Fibroblast of lung (primary cell): Measurements from ENCODE around the gene SENP5. TPM values are rescaled to one million over a fixed set of nuclear protein-coding genes. Genes with fewer than 3 reads are reported as not detected.
"Not testable (repeated sequence)": the region's sequence is repeated elsewhere in the genome, so short reads cannot be mapped to it uniquely, and the experiment has no call there.

Experiments used
- DNase-seq, 2 donors: peaks; one replicate each; pipeline versions ENCODE4 v3.0.0 to v3.0.0-alpha.2; 2010; ENCODE audit warnings: low read depth in 2 of 2
- H2AFZ ChIP-seq: 2 replicates; pipeline ENCODE4 v1.5.1; 2012; ENCODE audit warnings: low read length, control low read depth, inconsistent platforms
- H3K27ac ChIP-seq: 2 replicates; pipeline ENCODE4 v1.5.1; 2011; ENCODE audit warnings: low read length, control low read depth; ENCODE audit not compliant: insufficient read depth
- H3K27me3 ChIP-seq: 2 replicates; pipeline ENCODE4 v1.5.1; 2011; ENCODE audit warnings: mild to moderate bottlenecking, low read length; ENCODE audit not compliant: control insufficient read depth, insufficient read depth
- H3K36me3 ChIP-seq: 2 replicates; pipeline ENCODE4 v1.5.1; 2011; ENCODE audit warnings: low read length; ENCODE audit not compliant: control insufficient read depth, insufficient read depth
- H3K4me1 ChIP-seq: 2 replicates; pipeline ENCODE4 v1.5.1; 2011; ENCODE audit warnings: low read length; ENCODE audit not compliant: control insufficient read depth, insufficient read depth; ENCODE audit errors: extremely low read depth
- H3K4me2 ChIP-seq: 2 replicates; pipeline ENCODE4 v1.5.1; 2011; ENCODE audit warnings: low read length, control low read depth; ENCODE audit not compliant: insufficient read depth; ENCODE audit errors: extremely low read depth
- H3K4me3 ChIP-seq, 4 experiments: fragments of 200-600 bp in 1 of 4; sonication (generic) in 1 of 4; replicated peaks in 1 of 4; 2 replicates each; pipeline ENCODE4 v1.5.1; 2011 to 2016; ENCODE audit warnings: low read length in 4 of 4, low read depth in 3 of 4, mild to moderate bottlenecking in 3 of 4, control low read depth in 2 of 4, inconsistent platforms in 1 of 4, mixed read lengths in 1 of 4; ENCODE audit not compliant: insufficient read depth in 1 of 4; ENCODE audit errors: control extremely low read depth in 1 of 4
- H3K79me2 ChIP-seq: 2 replicates; pipeline ENCODE4 v1.5.1; 2012; ENCODE audit warnings: mild to moderate bottlenecking, low read length, inconsistent platforms; ENCODE audit not compliant: control insufficient read depth, insufficient read depth
- H3K9ac ChIP-seq: 2 replicates; pipeline ENCODE4 v1.5.1; 2011; ENCODE audit warnings: mild to moderate bottlenecking, low read length, control low read depth; ENCODE audit not compliant: insufficient read depth
- H3K9me3 ChIP-seq: 2 replicates; pipeline ENCODE4 v1.5.1; 2012; ENCODE audit warnings: low read depth, low read length; ENCODE audit not compliant: control insufficient read depth, insufficient read depth
- H4K20me1 ChIP-seq: 2 replicates; pipeline ENCODE4 v1.5.1; 2011; ENCODE audit warnings: low read length; ENCODE audit not compliant: control insufficient read depth, insufficient read depth; ENCODE audit errors: extremely low read depth
- CTCF ChIP-seq, 2 donors: IDR thresholded peaks in 1 of 2; conservative IDR thresholded peaks in 1 of 2; 1 replicate in 1 of 2; 2 replicates in 1 of 2; pipeline ENCODE4 v1.5.1; 2011 to 2012; ENCODE audit warnings: low read length in 2 of 2, control low read depth in 1 of 2, inconsistent platforms in 1 of 2, low read depth in 1 of 2, mild to moderate bottlenecking in 1 of 2
- EZH2 ChIP-seq: IDR thresholded peaks from 2 replicates; pipeline ENCODE4 v1.5.1; 2012; ENCODE audit warnings: low read length, control low read depth, mild to moderate bottlenecking; ENCODE audit errors: missing control alignments
- polyA minus RNA-seq: library from RNA; depleted of rRNA, polyadenylated mRNA; stranded (reverse); fragments of >200 nt; gene quantifications from 2 replicates; pipeline ENCODE4 v1.2.3, GENCODE V29; 2011; ENCODE audit warnings: low replicate concordance
- polyA plus RNA-seq, 2 donors: library from polyadenylated mRNA; depleted of rRNA in 1 of 2; stranded (reverse) in 1 of 2; unstranded in 1 of 2; fragments of >200 nt; gene quantifications; 2 replicates each; pipeline ENCODE4 v1.2.1, GENCODE V29; 2011 to 2012; ENCODE audit warnings: missing spikeins in 1 of 2
- total RNA-seq: library from RNA; depleted of rRNA; stranded (reverse); fragments of >200 nt; gene quantifications from 2 replicates; pipeline ENCODE4 v1.2.1, GENCODE V29; 2014

Gene SENP5
- 41.3 and 43.8 TPM in 2 replicates for total RNA-seq
- polyA plus RNA-seq = 12.5 and 18.6 TPM in 2 replicates
- polyA plus RNA-seq (2012) = 10.0 and 10.7 TPM in 2 replicates
- polyA minus RNA-seq = 20.0 and 25.1 TPM in 2 replicates

GRCh38 chr3:196867507-196868296 lies at the start of gene SENP5:
Gene SENP5, plus strand, starts transcription at chr3:196867920. Its CDS starts 17,262 bp downstream, at chr3:196885182.
- H3K27ac ChIP-seq = peak within 1 kb of the TSS; percentile 92
- peak within 1 kb of the TSS; percentile 68 to 95 (median 82) for H3K4me3 ChIP-seq
- peak within 1 kb of the TSS; percentile 99 for H2AFZ ChIP-seq
- H3K9me3 ChIP-seq = no peaks in the 10 kb centered on the region
- H3K9ac ChIP-seq = peak within 1 kb of the TSS; percentile 97
- H3K4me2 ChIP-seq = peak within 1 kb of the TSS; percentile 81
- H3K4me1 ChIP-seq = no peaks in the 10 kb centered on the region
- H3K36me3 ChIP-seq = no peaks in the 10 kb centered on the region
- peaks cover 47% of the 10 kb centered on the region for H3K79me2 ChIP-seq
- TF ChIP-seq EZH2 (no peak), CTCF (conservative IDR thresholded peaks at IDR 0.05 in 1 of 2, IDR thresholded peaks at IDR 0.05 in 1 of 2; ENCODE audit: low read depth in 1 of 2, low read length in 2 of 2) (no peak)
- no peaks in the 10 kb centered on the region for H4K20me1 ChIP-seq
- peak; percentile 86 to 88 for DNase-seq
- no peaks in the 10 kb centered on the region for H3K27me3 ChIP-seq

- no peak overlapping the region for H3K9ac ChIP-seq
- no peaks in the 10 kb centered on the region for H3K4me1 ChIP-seq
- H3K4me2 ChIP-seq = no peak overlapping the region
- H3K4me3 ChIP-seq = no peak overlapping the region
- no peak overlapping the region for H2AFZ ChIP-seq
- TF ChIP-seq EZH2 (no peak), CTCF (conservative IDR thresholded peaks at IDR 0.05 in 1 of 2, IDR thresholded peaks at IDR 0.05 in 1 of 2; ENCODE audit: low read depth in 1 of 2, low read length in 2 of 2) (no peak)
- DNase-seq = peak in 1 of 2 donors; percentile 83
- no peak overlapping the region for H3K27ac ChIP-seq
- H3K9me3 ChIP-seq = no peaks in the 10 kb centered on the region
- H3K79me2 ChIP-seq = no peaks in the 10 kb centered on the region
- H3K27me3 ChIP-seq = no peaks in the 10 kb centered on the region
- no peaks in the 10 kb centered on the region for H4K20me1 ChIP-seq
- peaks cover 8% of the 10 kb centered on the region for H3K36me3 ChIP-seq
Measured at GRCh38 chr3:196821806-196822355, 45.8 kb upstream of the SENP5 start.

- not testable (repeated sequence) for H3K79me2 ChIP-seq, H3K36me3 ChIP-seq, H3K4me1 ChIP-seq, H3K27ac ChIP-seq, H3K4me3 ChIP-seq, DNase-seq, H2AFZ ChIP-seq, H3K9me3 ChIP-seq, H4K20me1 ChIP-seq, H3K4me2 ChIP-seq, H3K9ac ChIP-seq, H3K27me3 ChIP-seq
Measured at GRCh38 chr3:196829651-196830050, 38.1 kb upstream of the SENP5 start.
